Activated CD4-positive, alpha-beta T cell treated with anti-CD3 and anti-CD28 coated beads for 1 hour (primary cell): ENCODE results near the gene LRRTM3.

ENCODE experiments used
- DNase-seq: peaks from one replicate; pipeline ENCODE4 v3.0.0-alpha.2; 2020

The LRRTM3 gene

GRCh38 chr10:66940965-66941364, 15.1 kb downstream of the LRRTM3 start:
- no peak for DNase-seq

GRCh38 chr10:66941491-66941890, 15.7 kb downstream of the LRRTM3 start:
- DNase-seq: no peak

- DNase-seq: no peak
These were observed 16.6 kb downstream of the LRRTM3 start for GRCh38 chr10:66942407-66942806.

DNA sequence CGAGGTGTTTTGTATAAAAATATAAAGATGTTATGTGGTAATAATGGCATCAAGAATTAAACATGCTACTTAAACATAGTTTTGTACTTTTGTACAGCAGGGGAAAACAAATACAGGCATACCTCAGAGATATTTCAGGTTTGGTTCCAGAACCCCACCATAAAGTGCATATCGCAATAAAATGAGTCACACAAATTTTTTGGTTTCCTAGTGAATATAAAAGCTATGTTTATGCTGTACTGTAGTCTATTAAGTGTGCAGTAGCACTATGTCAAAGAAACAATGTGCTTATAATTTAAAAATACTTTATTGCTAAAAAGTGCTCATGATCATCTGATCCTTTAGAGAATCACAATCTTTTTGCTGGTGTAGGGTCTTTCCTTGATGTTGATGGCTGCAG, 17.8 kb downstream of the LRRTM3 start:
- no peak for DNase-seq

DNA sequence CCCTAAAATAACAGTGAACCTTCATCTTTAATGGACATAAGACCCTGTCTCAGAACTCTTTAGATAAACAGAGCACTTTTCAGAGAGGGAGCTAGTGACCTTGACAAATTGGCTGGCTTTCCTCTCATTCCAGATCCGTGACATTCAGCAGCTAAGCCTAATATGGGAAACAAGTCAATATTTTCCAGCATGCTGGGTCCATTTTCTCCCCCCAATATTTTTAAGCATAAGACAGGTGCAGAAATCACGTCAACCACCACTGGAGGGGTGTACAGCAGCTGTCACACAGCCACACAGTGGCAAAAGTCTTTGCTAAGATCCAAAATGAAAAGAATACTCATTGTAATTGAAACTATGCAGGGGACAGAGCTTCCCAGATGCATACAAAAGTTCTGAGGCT, 26.1 kb downstream of the LRRTM3 start:
- DNase-seq: no peak

- DNase-seq: no peak
These were observed 32.6 kb downstream of the LRRTM3 start for GRCh38 chr10:66958466-66958865.

GRCh38 chr10:66964946-66965345, 39.1 kb downstream of the LRRTM3 start:
- no peak for DNase-seq

- DNase-seq: no peak
These were observed 54.5 kb downstream of the LRRTM3 start for GRCh38 chr10:66980246-66980815.

GRCh38 chr10:66981361-66982052, 55.7 kb downstream of the LRRTM3 start:
- no peak for DNase-seq

DNA sequence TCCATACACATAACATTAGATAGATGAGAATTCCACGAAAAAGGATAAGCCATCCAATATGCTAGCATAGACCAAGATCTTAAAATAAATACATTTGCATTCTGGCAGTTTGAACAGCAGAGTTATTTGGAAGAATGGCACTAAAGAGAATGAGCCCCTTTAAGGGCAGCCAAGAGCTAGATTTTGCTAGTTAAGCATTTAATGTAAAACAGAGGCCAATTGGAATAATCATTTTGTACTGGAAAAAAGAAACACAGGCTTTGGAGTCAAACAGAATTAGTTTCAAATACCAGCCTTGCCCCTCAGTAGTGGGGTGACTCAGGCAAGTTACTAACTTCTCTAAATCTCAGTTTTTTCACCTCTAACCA, 56.2 kb downstream of the LRRTM3 start:
- no peak for DNase-seq

GRCh38 chr10:66982792-66983474, 57.1 kb downstream of the LRRTM3 start:
- DNase-seq: no peak

DNA sequence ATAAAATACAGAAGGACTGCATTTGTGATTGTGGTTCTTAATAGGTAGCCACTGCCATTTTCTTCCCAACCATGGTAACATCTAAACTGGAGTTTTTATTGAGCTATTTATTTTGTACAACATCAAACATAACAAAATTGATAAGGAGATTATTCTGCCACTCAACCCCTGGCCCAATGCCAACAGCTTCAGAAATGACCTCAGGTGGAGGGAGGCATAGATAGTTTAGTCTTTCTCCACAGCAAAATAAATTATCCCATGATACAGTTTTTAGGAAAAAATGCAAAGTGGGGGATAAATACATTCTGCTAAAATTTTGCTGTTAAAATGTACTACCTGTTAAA, 57.6 kb downstream of the LRRTM3 start:
- no peak for DNase-seq

- DNase-seq: no peak
These were observed 64.5 kb downstream of the LRRTM3 start for GRCh38 chr10:66990143-66990830.

- DNase-seq: no peak
These were observed 71.2 kb downstream of the LRRTM3 start for GRCh38 chr10:66996996-66997395.

DNA sequence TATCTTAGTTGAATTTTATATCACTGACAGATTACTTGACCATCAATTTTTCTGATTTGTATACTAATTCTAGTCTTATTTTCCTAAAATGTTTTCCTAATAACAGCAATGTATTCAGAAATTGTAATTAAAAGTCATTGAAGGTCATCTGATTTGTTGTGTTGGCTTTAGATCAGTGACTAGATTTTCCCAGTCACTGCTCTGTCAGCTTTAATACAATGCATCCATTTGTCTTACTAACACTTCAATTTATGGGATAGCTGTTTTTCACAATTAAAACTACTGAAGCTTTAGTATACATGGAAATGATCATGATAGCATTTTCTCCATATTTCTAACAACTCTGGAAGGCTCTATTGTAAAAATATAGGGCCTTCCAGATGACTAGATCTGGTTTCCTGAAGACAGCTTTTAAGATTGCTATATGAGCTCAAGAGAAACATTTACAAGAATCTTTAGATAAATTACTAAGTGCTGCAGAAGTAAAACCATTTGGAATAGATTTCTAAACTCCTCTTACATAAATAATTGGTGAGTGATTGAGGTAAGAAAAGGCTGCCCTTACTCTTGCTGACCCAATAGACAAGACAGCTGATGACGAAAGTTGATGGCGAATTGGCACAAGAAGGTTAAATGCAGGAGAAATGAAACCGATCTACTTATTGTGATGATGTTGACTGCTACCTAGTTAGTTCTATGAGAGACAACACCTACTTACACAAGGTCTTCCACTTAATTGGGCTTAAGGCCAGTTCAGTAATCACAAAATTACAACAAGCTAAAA, 74.1 kb downstream of the LRRTM3 start:
- DNase-seq: no peak

DNA sequence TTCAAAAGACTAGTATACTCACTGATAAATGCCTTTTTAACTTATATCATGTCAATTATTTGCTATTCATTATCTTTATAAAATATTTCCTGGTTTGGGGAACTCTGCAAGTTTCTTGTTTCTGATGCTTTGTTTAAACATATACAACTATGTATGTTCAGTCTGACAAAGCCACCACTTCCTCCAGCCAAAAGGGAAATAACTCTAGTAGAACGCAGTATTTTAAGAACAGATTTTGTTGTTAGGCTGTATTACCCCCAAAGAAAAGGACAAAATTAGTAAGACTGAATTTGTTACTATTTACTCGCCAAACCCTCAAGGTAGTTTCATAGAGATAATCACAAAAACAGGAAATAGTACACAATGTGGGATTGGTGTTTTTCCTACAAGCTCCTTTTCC, 78.9 kb downstream of the LRRTM3 start:
- DNase-seq: no peak

GRCh38 chr10:67005981-67006380, 80.1 kb downstream of the LRRTM3 start:
- DNase-seq: no peak

DNA sequence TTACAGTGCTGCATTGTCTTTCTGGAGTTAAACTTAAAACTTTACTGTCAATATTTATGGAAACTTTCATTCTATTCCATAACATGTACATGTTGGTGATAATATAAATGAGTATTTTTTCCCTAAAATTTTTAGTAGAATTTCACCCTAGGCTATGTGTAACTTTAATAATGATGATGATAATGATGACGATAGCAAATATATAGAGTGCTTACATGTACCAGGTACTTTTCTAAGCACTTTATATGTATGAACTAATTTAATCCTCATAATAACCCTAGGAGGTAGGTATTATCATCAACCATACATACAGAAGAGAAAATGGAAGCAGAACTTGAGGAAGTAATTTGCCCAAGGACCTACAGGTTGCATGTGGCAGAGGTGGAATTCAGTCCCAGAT, 85.6 kb downstream of the LRRTM3 start:
- no peak for DNase-seq

DNA sequence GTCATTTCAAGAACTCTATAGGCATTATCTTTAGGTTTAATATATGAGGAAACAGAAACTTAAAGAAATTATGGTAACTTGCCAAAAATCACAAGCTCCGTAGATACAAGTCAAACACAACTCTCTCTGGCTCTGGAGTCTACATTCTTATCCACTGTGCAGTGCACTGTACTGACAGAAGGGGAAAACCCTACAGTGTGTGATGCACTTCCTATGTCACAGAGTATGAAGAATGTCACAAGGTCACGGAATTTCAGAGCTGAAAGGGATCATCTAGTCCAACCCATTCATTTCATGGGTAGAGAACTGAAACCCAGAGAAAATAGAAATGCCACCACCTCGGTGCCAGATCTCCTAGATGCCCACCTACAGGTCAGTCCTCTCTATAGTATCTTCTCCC, 86.1 kb downstream of the LRRTM3 start:
- no peak for DNase-seq

- no peak for DNase-seq
These were observed 89.4 kb downstream of the LRRTM3 start for GRCh38 chr10:67015225-67015624.

DNA sequence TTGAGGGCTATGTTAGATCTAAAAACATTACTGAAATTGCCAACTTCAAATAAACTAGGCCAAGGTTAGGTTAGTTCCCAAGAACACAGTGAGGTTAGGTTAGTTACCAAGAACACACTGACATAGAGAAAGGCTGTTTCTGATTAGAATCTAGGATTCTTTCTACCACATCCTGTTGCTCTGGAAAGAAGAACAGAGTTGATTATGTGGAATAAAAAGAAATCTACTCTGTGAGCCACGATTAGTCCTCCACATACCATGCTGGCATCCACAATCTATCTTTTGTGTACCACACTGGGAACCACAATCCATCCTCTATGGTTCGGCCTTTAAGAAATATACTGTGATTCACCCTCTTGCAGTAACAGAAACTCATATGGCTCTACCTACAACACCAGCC, 91.4 kb downstream of the LRRTM3 start:
- no peak for DNase-seq

GRCh38 chr10:67022099-67022498, 96.3 kb downstream of the LRRTM3 start:
- no peak for DNase-seq

- DNase-seq: no peak
These were observed 108.0 kb downstream of the LRRTM3 start for GRCh38 chr10:67033878-67034277.
